ENCODE results near the gene RABGAP1L.

DNA sequence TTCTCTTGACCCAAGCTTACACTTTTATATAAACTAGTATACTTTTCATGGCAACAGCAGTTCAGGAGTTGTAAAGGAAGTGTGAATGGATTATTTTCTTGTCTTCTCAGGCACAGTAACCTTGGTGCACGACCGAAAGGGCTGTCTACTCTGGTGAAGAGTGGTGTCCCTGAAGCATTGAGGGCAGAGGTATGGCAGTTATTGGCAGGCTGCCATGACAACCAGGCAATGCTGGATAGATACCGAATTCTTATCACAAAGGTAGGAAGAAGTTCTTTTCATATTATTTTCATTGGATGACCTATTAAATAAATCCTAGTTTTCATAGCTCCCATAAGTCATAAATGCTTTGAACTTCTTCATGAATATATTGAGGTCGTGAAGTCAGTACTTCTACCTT lies 234.6 kb downstream of the RABGAP1L start:
- TF ChIP-seq, protein P1, sequence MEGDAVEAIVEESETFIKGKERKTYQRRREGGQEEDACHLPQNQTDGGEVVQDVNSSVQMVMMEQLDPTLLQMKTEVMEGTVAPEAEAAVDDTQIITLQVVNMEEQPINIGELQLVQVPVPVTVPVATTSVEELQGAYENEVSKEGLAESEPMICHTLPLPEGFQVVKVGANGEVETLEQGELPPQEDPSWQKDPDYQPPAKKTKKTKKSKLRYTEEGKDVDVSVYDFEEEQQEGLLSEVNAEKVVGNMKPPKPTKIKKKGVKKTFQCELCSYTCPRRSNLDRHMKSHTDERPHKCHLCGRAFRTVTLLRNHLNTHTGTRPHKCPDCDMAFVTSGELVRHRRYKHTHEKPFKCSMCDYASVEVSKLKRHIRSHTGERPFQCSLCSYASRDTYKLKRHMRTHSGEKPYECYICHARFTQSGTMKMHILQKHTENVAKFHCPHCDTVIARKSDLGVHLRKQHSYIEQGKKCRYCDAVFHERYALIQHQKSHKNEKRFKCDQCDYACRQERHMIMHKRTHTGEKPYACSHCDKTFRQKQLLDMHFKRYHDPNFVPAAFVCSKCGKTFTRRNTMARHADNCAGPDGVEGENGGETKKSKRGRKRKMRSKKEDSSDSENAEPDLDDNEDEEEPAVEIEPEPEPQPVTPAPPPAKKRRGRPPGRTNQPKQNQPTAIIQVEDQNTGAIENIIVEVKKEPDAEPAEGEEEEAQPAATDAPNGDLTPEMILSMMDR (optimal IDR thresholded peaks at IDR 0.05 in 1 of 3, IDR thresholded peaks at IDR 0.05 in 1 of 3, conservative IDR thresholded peaks at IDR 0.05 in 1 of 3; ENCODE audit: extremely low read depth in 1 of 3, insufficient read depth in 2 of 3, low read length in 3 of 3) = no peak
- no peak for TF ChIP-seq EZH2 (IDR thresholded peaks at IDR 0.05; ENCODE audit: low read length)

All from keratinocyte (primary cell).